ENCODE data around the gene TAF1B.

Gene TAF1B

DNA sequence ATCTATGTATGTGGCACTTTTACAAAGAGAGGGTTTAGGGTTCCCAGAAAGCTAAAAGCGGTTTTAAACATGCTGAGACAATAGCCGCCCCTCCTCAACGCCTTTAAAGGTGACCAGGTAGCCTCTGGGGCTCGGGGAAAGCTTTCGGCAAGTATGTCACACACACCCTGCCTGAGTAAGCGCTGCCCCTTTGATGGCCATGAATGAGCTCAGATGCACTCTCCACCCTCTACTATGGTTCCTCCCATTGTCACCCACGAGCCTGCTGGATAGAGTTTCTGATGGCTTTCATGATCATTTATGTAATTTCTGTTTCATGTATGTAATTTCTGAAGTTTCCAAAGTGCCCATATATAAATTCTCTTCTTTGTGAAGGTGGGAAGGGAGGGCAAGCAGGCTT is 64.1 kb downstream of the TAF1B start:
- no peak for DNase-seq (ENCODE audit: extremely low spot score)
- TF ChIP-seq, protein P1, sequence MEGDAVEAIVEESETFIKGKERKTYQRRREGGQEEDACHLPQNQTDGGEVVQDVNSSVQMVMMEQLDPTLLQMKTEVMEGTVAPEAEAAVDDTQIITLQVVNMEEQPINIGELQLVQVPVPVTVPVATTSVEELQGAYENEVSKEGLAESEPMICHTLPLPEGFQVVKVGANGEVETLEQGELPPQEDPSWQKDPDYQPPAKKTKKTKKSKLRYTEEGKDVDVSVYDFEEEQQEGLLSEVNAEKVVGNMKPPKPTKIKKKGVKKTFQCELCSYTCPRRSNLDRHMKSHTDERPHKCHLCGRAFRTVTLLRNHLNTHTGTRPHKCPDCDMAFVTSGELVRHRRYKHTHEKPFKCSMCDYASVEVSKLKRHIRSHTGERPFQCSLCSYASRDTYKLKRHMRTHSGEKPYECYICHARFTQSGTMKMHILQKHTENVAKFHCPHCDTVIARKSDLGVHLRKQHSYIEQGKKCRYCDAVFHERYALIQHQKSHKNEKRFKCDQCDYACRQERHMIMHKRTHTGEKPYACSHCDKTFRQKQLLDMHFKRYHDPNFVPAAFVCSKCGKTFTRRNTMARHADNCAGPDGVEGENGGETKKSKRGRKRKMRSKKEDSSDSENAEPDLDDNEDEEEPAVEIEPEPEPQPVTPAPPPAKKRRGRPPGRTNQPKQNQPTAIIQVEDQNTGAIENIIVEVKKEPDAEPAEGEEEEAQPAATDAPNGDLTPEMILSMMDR (IDR thresholded peaks at IDR 0.05; ENCODE audit: control extremely low read depth, extremely low read depth, low read depth, missing control alignments): no peak
- ChIA-PET CTCF (interaction anchor here (1.7 kb wide), 1 partner anchor 13 kb away, joined by 5 read pairs; no protein-coding TSS in a partner anchor), POLR2A (no interaction called here)

DNA sequence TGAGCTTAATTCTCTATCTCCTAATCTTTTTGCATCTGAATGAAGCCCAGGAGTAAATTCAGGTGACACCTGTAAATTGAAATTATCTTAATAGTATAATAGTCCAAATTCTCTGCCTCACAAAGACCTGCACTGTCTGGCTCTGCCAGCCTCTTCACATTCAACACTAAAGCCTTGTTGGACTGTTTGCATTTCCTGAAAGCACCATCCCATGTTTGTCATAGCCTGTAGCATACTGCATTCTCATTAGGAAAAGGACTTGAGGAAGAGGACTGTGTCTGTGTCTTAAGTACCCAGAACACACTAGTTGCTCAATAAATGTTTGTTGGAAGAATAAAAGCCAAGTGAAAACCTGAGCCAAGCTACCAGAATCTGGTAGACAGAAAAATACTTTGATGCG is 65.4 kb downstream of the TAF1B start:
- DNase-seq (ENCODE audit: extremely low spot score): no peak
- CTCF ChIA-PET: interaction anchor here (3.0 to 3.1 kb wide), 2 partner anchors 14 to 189 kb away, joined by 6 to 10 read pairs; no protein-coding TSS in a partner anchor
- POLR2A ChIA-PET: no interaction called here
- TF ChIP-seq, protein P1 (IDR thresholded peaks at IDR 0.05; ENCODE audit: control extremely low read depth, extremely low read depth, low read depth, missing control alignments): no peak

DNA sequence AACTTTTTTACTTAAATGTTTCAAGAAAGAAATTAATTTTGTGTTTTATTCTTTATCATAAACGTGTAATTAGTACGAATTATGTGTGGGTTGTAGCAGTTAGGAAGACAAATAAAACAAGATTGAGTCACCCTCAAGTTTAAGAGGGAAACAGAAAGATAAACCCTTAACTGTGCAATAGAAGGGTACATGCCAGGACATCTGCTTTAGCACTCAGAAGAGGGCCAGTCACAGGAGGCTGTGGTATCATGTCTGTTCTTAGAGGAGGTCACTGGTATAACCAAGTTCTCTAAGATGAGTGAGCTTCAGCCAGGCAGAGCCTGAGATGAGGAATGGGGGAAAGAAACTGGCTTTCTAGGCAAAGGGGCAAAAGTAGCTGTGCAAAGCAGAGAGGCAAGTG is 65.8 kb downstream of the TAF1B start:
- TF ChIP-seq, protein P1 (IDR thresholded peaks at IDR 0.05; ENCODE audit: control extremely low read depth, extremely low read depth, low read depth, missing control alignments): no peak
- DNase-seq (ENCODE audit: extremely low spot score): no peak
- ChIA-PET POLR2A (no interaction called here), CTCF (interaction anchor here (0.8 to 3.1 kb wide), 6 partner anchors 9 to 188 kb away, joined by 3 to 10 read pairs (median 5); partner anchors contain the start of gene TAF1B)

DNA sequence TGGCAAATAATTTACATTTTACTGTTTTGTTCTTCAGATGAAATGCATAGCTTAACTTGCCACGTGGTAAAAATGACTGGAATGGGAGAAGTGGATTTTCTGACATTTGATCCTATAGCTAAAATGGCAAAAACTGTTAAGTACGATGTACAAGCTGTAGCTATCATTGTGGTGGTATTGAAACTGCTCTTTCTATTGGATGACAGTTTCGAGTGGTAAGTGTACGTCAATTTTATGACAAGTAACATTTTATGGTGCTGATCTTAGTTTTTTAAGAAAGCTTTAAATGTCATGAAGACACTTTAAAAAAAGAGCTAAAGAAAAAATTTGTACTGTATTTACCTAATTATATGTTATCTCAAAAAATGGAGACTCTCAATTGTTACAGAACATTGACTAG is 67.4 kb downstream of the TAF1B start:
- ChIA-PET POLR2A (no interaction called here), CTCF (interaction anchor here (0.8 to 3.1 kb wide), 6 partner anchors 11 to 187 kb away, joined by 3 to 10 read pairs (median 5); no protein-coding TSS in a partner anchor)
- TF ChIP-seq, protein P1 (IDR thresholded peaks at IDR 0.05; ENCODE audit: control extremely low read depth, extremely low read depth, low read depth, missing control alignments): no peak
- no peak for DNase-seq (ENCODE audit: extremely low spot score)

DNA sequence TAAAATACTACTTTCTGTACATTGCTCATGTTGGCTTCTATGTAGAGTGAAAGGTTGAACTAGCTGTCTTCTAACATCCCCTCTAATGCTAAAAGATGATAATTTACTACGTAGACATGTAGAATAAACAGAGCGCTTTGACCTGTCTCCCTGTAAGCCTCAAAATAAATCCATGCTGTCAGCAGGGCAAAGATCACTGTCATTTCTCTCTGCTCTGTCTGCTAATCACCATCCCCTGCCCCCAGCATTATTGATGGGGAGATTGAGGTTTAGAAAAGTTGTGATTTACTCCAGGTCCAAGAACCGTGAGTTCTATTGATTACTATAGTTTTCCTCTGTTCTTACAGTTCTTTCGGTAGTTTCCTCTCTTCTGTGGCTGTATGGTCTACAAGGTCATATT is 69.2 kb downstream of the TAF1B start:
- no peak for DNase-seq (ENCODE audit: extremely low spot score)
- TF ChIP-seq, protein P1 (IDR thresholded peaks at IDR 0.05; ENCODE audit: control extremely low read depth, extremely low read depth, low read depth, missing control alignments): no peak
- POLR2A ChIA-PET: no interaction called here
- CTCF ChIA-PET: no interaction called here

DNA sequence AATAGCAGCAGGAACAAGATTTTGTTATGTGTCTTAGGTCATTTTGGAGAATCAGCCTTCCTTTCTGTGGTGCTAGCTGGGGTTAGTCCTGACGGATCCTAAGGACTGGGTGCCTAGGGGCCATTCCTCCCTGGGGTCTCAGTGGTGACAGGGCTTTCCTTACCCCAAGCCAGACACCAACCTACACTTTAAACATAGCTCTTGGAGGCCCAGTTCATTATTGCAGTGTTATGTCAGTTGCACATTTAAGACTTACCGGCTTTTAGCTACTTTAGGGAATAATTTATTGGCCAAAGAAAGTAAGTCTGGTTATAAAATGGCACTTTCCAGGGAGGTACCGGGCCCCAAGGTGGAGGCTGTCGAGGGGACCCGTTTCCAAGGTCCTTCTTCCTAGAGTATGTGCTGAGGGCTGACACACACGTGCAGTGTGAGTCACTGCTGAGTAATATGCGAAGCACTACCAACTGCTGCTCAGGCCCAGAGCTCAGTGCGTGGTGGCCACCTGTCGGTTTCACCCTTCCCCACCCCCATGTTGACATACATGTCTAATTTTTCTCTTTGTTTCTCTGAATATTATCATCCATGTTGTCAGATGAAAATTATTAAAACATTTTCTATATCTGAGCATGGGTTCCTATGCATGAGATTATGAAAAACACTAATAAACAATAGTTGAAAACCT is 71.3 kb downstream of the TAF1B start:
- ChIA-PET POLR2A (no interaction called here), CTCF (interaction anchor here (0.8 to 4.4 kb wide), 18 partner anchors 8 to 521 kb away, joined by 3 to 41 read pairs (median 3); partner anchors contain the start of gene TAF1B)
- TF ChIP-seq, protein P1 (IDR thresholded peaks at IDR 0.05; ENCODE audit: control extremely low read depth, extremely low read depth, low read depth, missing control alignments): peak; percentile 53
- DNase-seq (ENCODE audit: extremely low spot score): peak; percentile 71
